ENCODE results near the gene JOSD1.

The JOSD1 gene

GRCh38 chr22:38727530-38728451 is 27.0 kb upstream of the JOSD1 start:
- peaks cover 22 to 96% (median 85%) of the 10 kb centered on the region in 4 experiments for H3K36me3 ChIP-seq (ENCODE audit: control insufficient read depth in 4 of 4, insufficient read depth in 4 of 4, low read length in 3 of 4)
- no peak overlapping the region for H3K4me3 ChIP-seq (ENCODE audit: control insufficient read depth in 1 of 7, extremely low read depth in 1 of 7, insufficient read depth in 4 of 7, low read depth in 2 of 7, low read length in 6 of 7)
- ChIA-PET POLR2A (interaction anchor here (0.6 kb wide), 1 partner anchor 27 kb away, joined by 3 read pairs; the partner anchor contains the start of gene JOSD1), CTCF (interaction anchor here (1.1 to 5.0 kb wide), 3 partner anchors 10 to 15 kb away, joined by 3 to 29 read pairs (median 7); no protein-coding TSS in a partner anchor)
- H3K9me3 ChIP-seq (ENCODE audit: control extremely low read depth in 1 of 5, control insufficient read depth in 4 of 5, insufficient read depth in 2 of 5, low read depth in 1 of 5, low read length in 4 of 5), result no peaks in the 10 kb centered on the region
- WGBS (ENCODE audit: insufficient coverage), result 95% methylated on average over 15 of the region's 15 CpGs
- H3K27me3 ChIP-seq (replicated peaks in 2 of 5; ENCODE audit: control insufficient read depth in 4 of 5, insufficient read depth in 5 of 5, low read length in 4 of 5), result no peaks in the 10 kb centered on the region
- no peak overlapping the region for H3K27ac ChIP-seq (ENCODE audit: insufficient read depth in 1 of 2, low read depth in 1 of 2, low read length in 2 of 2, poor library complexity in 1 of 2, severe bottlenecking in 2 of 2)
- no peaks in the 10 kb centered on the region for H3K4me1 ChIP-seq (ENCODE audit: control extremely low read depth in 1 of 4, control insufficient read depth in 4 of 4, insufficient read depth in 4 of 4, low read length in 3 of 4)
- no peak for DNase-seq

- H3K4me1 ChIP-seq (ENCODE audit: control extremely low read depth in 1 of 4, control insufficient read depth in 4 of 4, insufficient read depth in 4 of 4, low read length in 3 of 4), result no peaks in the 10 kb centered on the region
- H3K27me3 ChIP-seq (replicated peaks in 2 of 5; ENCODE audit: control insufficient read depth in 4 of 5, insufficient read depth in 5 of 5, low read length in 4 of 5), result no peaks in the 10 kb centered on the region
- H3K27ac ChIP-seq (ENCODE audit: insufficient read depth in 1 of 2, low read depth in 1 of 2, low read length in 2 of 2, poor library complexity in 1 of 2, severe bottlenecking in 2 of 2), result no peak overlapping the region
- peaks cover 22 to 100% (median 86%) of the 10 kb centered on the region in 4 experiments for H3K36me3 ChIP-seq (ENCODE audit: control insufficient read depth in 4 of 4, insufficient read depth in 4 of 4, low read length in 3 of 4)
- 96% methylated on average over 6 of the region's 12 CpGs for WGBS (ENCODE audit: insufficient coverage)
- no peak overlapping the region for H3K4me3 ChIP-seq (ENCODE audit: control insufficient read depth in 1 of 7, extremely low read depth in 1 of 7, insufficient read depth in 4 of 7, low read depth in 2 of 7, low read length in 6 of 7)
- no peak for DNase-seq
- POLR2A ChIA-PET, result no interaction called here
- CTCF ChIA-PET, result interaction anchor here (2.2 to 5.0 kb wide), 3 partner anchors 9 to 29 kb away, joined by 7 to 29 read pairs (median 16); no protein-coding TSS in a partner anchor
- H3K9me3 ChIP-seq (ENCODE audit: control extremely low read depth in 1 of 5, control insufficient read depth in 4 of 5, insufficient read depth in 2 of 5, low read depth in 1 of 5, low read length in 4 of 5), result no peaks in the 10 kb centered on the region
Measured at GRCh38 chr22:38727123-38727522, 26.4 kb upstream of the JOSD1 start.

GRCh38 chr22:38725900-38726655 is 25.3 kb upstream of the JOSD1 start:
- no peaks in the 10 kb centered on the region for H3K4me1 ChIP-seq (ENCODE audit: control extremely low read depth in 1 of 4, control insufficient read depth in 4 of 4, insufficient read depth in 4 of 4, low read length in 3 of 4)
- H3K27ac ChIP-seq (ENCODE audit: insufficient read depth in 1 of 2, low read depth in 1 of 2, low read length in 2 of 2, poor library complexity in 1 of 2, severe bottlenecking in 2 of 2), result no peak overlapping the region
- no peak for DNase-seq
- H3K4me3 ChIP-seq (ENCODE audit: control insufficient read depth in 1 of 7, extremely low read depth in 1 of 7, insufficient read depth in 4 of 7, low read depth in 2 of 7, low read length in 6 of 7), result no peak overlapping the region
- H3K27me3 ChIP-seq (replicated peaks in 2 of 5; ENCODE audit: control insufficient read depth in 4 of 5, insufficient read depth in 5 of 5, low read length in 4 of 5), result no peaks in the 10 kb centered on the region
- POLR2A ChIA-PET, result no interaction called here
- H3K36me3 ChIP-seq (ENCODE audit: control insufficient read depth in 4 of 4, insufficient read depth in 4 of 4, low read length in 3 of 4), result peaks cover 22 to 99% (median 87%) of the 10 kb centered on the region in 4 experiments
- WGBS (ENCODE audit: insufficient coverage), result 97% methylated on average over 13 of the region's 18 CpGs
- no peaks in the 10 kb centered on the region for H3K9me3 ChIP-seq (ENCODE audit: control extremely low read depth in 1 of 5, control insufficient read depth in 4 of 5, insufficient read depth in 2 of 5, low read depth in 1 of 5, low read length in 4 of 5)
- CTCF ChIA-PET, result interaction anchor here (1.4 to 5.0 kb wide), 8 partner anchors 8 to 40 kb away, joined by 4 to 64 read pairs (median 12); no protein-coding TSS in a partner anchor

- no peaks in the 10 kb centered on the region for H3K27me3 ChIP-seq (replicated peaks in 2 of 5; ENCODE audit: control insufficient read depth in 4 of 5, insufficient read depth in 5 of 5, low read length in 4 of 5)
- CTCF ChIA-PET, result interaction anchor here (0.8 to 5.0 kb wide), 12 partner anchors 10 to 126 kb away, joined by 3 to 64 read pairs (median 4); no protein-coding TSS in a partner anchor
- POLR2A ChIA-PET, result interaction anchor here (0.7 to 1.4 kb wide), 4 partner anchors 11 to 43 kb away, joined by 3 to 4 read pairs (median 4); partner anchors contain the start of gene TOMM22
- peak; percentile 52 to 78 (median 71) for DNase-seq
- no peaks in the 10 kb centered on the region for H3K9me3 ChIP-seq (ENCODE audit: control extremely low read depth in 1 of 5, control insufficient read depth in 4 of 5, insufficient read depth in 2 of 5, low read depth in 1 of 5, low read length in 4 of 5)
- H3K4me3 ChIP-seq (ENCODE audit: control insufficient read depth in 1 of 7, extremely low read depth in 1 of 7, insufficient read depth in 4 of 7, low read depth in 2 of 7, low read length in 6 of 7), result no peak overlapping the region
- no peak overlapping the region for H3K27ac ChIP-seq (ENCODE audit: insufficient read depth in 1 of 2, low read depth in 1 of 2, low read length in 2 of 2, poor library complexity in 1 of 2, severe bottlenecking in 2 of 2)
- peaks cover 24 to 95% (median 82%) of the 10 kb centered on the region in 4 experiments for H3K36me3 ChIP-seq (ENCODE audit: control insufficient read depth in 4 of 4, insufficient read depth in 4 of 4, low read length in 3 of 4)
- no peaks in the 10 kb centered on the region for H3K4me1 ChIP-seq (ENCODE audit: control extremely low read depth in 1 of 4, control insufficient read depth in 4 of 4, insufficient read depth in 4 of 4, low read length in 3 of 4)
- WGBS (ENCODE audit: insufficient coverage), result 71% methylated on average over 3 of the region's 3 CpGs
Measured at GRCh38 chr22:38724926-38725571, 24.3 kb upstream of the JOSD1 start.

- Histone ChIP-seq H3K9me3 (ENCODE audit: control extremely low read depth in 1 of 5, control insufficient read depth in 4 of 5, insufficient read depth in 2 of 5, low read depth in 1 of 5, low read length in 4 of 5) (no peaks in the 10 kb centered on the region), H3K27me3 (replicated peaks in 2 of 5; ENCODE audit: control insufficient read depth in 4 of 5, insufficient read depth in 5 of 5, low read length in 4 of 5) (no peaks in the 10 kb centered on the region), H3K4me1 (ENCODE audit: control extremely low read depth in 1 of 4, control insufficient read depth in 4 of 4, insufficient read depth in 4 of 4, low read length in 3 of 4) (no peaks in the 10 kb centered on the region), H3K4me3 (ENCODE audit: control insufficient read depth in 1 of 7, extremely low read depth in 1 of 7, insufficient read depth in 4 of 7, low read depth in 2 of 7, low read length in 6 of 7) (no peak overlapping the region), H3K36me3 (ENCODE audit: control insufficient read depth in 4 of 4, insufficient read depth in 4 of 4, low read length in 3 of 4) (peaks cover 24 to 88% (median 75%) of the 10 kb centered on the region in 4 experiments), H3K27ac (ENCODE audit: insufficient read depth in 1 of 2, low read depth in 1 of 2, low read length in 2 of 2, poor library complexity in 1 of 2, severe bottlenecking in 2 of 2) (no peak overlapping the region)
- DNase-seq, result no peak
- WGBS (ENCODE audit: insufficient coverage), result 91% methylated on average over 7 of the region's 7 CpGs
- ChIA-PET POLR2A (interaction anchor here (1.0 to 1.4 kb wide), 2 partner anchors 27 to 42 kb away, joined by 3 to 4 read pairs; partner anchors contain the start of gene TOMM22), CTCF (interaction anchor here (0.8 to 5.0 kb wide), 10 partner anchors 10 to 127 kb away, joined by 3 to 64 read pairs (median 4); no protein-coding TSS in a partner anchor)
Measured at GRCh38 chr22:38724176-38724575, 23.4 kb upstream of the JOSD1 start.

GRCh38 chr22:38721551-38721950 is 20.8 kb upstream of the JOSD1 start:
- Histone ChIP-seq H3K4me3 (ENCODE audit: control insufficient read depth in 1 of 7, extremely low read depth in 1 of 7, insufficient read depth in 4 of 7, low read depth in 2 of 7, low read length in 6 of 7) (no peak overlapping the region), H3K36me3 (ENCODE audit: control insufficient read depth in 4 of 4, insufficient read depth in 4 of 4, low read length in 3 of 4) (peaks cover 15 to 80% (median 66%) of the 10 kb centered on the region in 4 experiments), H3K27me3 (replicated peaks in 2 of 5; ENCODE audit: control insufficient read depth in 4 of 5, insufficient read depth in 5 of 5, low read length in 4 of 5) (no peaks in the 10 kb centered on the region), H3K9me3 (ENCODE audit: control extremely low read depth in 1 of 5, control insufficient read depth in 4 of 5, insufficient read depth in 2 of 5, low read depth in 1 of 5, low read length in 4 of 5) (no peaks in the 10 kb centered on the region), H3K27ac (ENCODE audit: insufficient read depth in 1 of 2, low read depth in 1 of 2, low read length in 2 of 2, poor library complexity in 1 of 2, severe bottlenecking in 2 of 2) (no peak overlapping the region), H3K4me1 (ENCODE audit: control extremely low read depth in 1 of 4, control insufficient read depth in 4 of 4, insufficient read depth in 4 of 4, low read length in 3 of 4) (no peaks in the 10 kb centered on the region)
- ChIA-PET CTCF (interaction anchor here (1.5 to 4.6 kb wide), 3 partner anchors 12 to 46 kb away, joined by 3 to 64 read pairs (median 3); no protein-coding TSS in a partner anchor), POLR2A (interaction anchor here (1.0 kb wide), 1 partner anchor 10 kb away, joined by 3 read pairs; no protein-coding TSS in a partner anchor)
- WGBS (ENCODE audit: insufficient coverage), result 94% methylated on average over 5 of the region's 7 CpGs
- no peak for DNase-seq
